Mesendoderm (in vitro differentiated cells): ENCODE results near the gene TRPV5.

Experiments used
- DNase-seq: peaks from one replicate; pipeline ENCODE4 v3.0.0; 2013
- H2AK5ac ChIP-seq: 2 replicates; pipeline ENCODE4 v1.6.1; 2013; ENCODE audit warnings: low read length, inconsistent platforms
- H2BK120ac ChIP-seq: 2 replicates; pipeline ENCODE4 v1.6.1; 2013; ENCODE audit warnings: low read depth, mild to moderate bottlenecking, low read length, moderate library complexity, mixed read lengths
- H2BK15ac ChIP-seq: replicated peaks from 2 replicates; pipeline ENCODE4 v1.6.1; 2013; ENCODE audit warnings: low read depth, mild to moderate bottlenecking, moderate library complexity
- H2BK5ac ChIP-seq: 2 replicates; pipeline ENCODE4 v1.6.1; 2013; ENCODE audit warnings: low read length, inconsistent platforms
- H3K18ac ChIP-seq: 2 replicates; pipeline ENCODE4 v1.6.1; 2013; ENCODE audit warnings: mild to moderate bottlenecking, low read length, mixed read lengths
- H3K23ac ChIP-seq: one replicate; pipeline ENCODE4 v1.6.1; 2013; ENCODE audit warnings: low read length
- H3K27ac ChIP-seq: 2 replicates; pipeline ENCODE4 v1.5.1; 2013; ENCODE audit warnings: low read depth, mild to moderate bottlenecking, inconsistent platforms, low read length, moderate library complexity
- H3K27me3 ChIP-seq: 2 replicates; pipeline ENCODE4 v1.6.1; 2013; ENCODE audit warnings: low read length, control low read depth, mild to moderate bottlenecking, inconsistent platforms; ENCODE audit not compliant: insufficient read depth, poor library complexity
- H3K36me3 ChIP-seq: 2 replicates; pipeline ENCODE4 v1.6.1; 2013; ENCODE audit warnings: low read length, inconsistent platforms; ENCODE audit not compliant: control insufficient read depth, insufficient read depth
- H3K4ac ChIP-seq: one replicate; pipeline ENCODE4 v1.6.1; 2013; ENCODE audit warnings: low read depth, mild to moderate bottlenecking, low read length, moderate library complexity
- H3K4me1 ChIP-seq: 2 replicates; pipeline ENCODE4 v1.6.1; 2013; ENCODE audit warnings: low read depth, low read length, inconsistent platforms; ENCODE audit not compliant: control insufficient read depth
- H3K4me2 ChIP-seq: 2 replicates; pipeline ENCODE4 v1.6.1; 2013; ENCODE audit warnings: low read length
- H3K4me3 ChIP-seq: 2 replicates; pipeline ENCODE4 v1.5.1; 2013; ENCODE audit warnings: mild to moderate bottlenecking, low read length
- H3K56ac ChIP-seq: one replicate; pipeline ENCODE4 v1.6.1; 2013; ENCODE audit warnings: low read length
- H3K79me1 ChIP-seq: 2 replicates; pipeline ENCODE4 v1.6.1; 2013; ENCODE audit warnings: low read length, inconsistent platforms
- H3K79me2 ChIP-seq: 2 replicates; pipeline ENCODE4 v1.6.1; 2013; ENCODE audit warnings: mild to moderate bottlenecking, low read length; ENCODE audit not compliant: control insufficient read depth, insufficient read depth
- H3K9ac ChIP-seq: 2 replicates; pipeline ENCODE4 v1.6.1; 2013; ENCODE audit warnings: low read length, inconsistent platforms
- H4K5ac ChIP-seq: one replicate; pipeline ENCODE4 v1.6.1; 2013; ENCODE audit warnings: low read length
- H4K8ac ChIP-seq: one replicate; pipeline ENCODE4 v1.6.1; 2013; ENCODE audit warnings: low read depth, mild to moderate bottlenecking, control low read depth, low read length, moderate library complexity
- WGBS: extraction: QIAGEN DNeasy Blood & Tissue Kit; methylation state at CpG from one replicate; pipeline ENCODE4 v1.1.7; 2013; ENCODE audit warnings: low lambda C conversion rate, missing lambda C conversion rate; ENCODE audit not compliant: insufficient coverage; ENCODE audit errors: extremely low coverage; 5-methylcytosine and 5-hydroxymethylcytosine counted together

Gene TRPV5

DNA sequence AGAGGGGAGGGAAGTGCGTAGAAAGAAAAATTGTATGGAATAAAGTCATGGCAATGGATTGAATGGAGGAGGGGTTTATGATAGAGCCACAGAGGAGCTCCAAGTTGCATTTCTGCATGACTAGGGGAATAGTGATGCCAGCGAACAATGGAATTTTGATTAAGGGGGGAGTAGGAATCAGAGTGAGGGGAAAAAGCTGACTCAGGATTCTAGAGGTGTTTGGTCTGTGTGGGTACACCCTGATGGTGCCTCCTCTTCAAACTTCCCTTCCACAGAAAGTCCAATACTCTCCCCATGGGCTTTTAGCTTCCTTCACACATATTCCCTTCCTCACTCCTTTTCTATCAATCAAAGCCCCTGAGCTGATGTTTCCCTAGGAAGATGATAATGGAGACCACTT is 30.4 kb upstream of the TRPV5 start:
- Histone ChIP-seq H2AK5ac (no peak overlapping the region), H3K4me1 (peaks cover 19% of the 10 kb centered on the region), H3K4me2 (no peak overlapping the region), H3K56ac (no peak overlapping the region), H3K9ac (no peak overlapping the region), H3K79me2 (peaks cover 6% of the 10 kb centered on the region), H3K4me3 (no peak overlapping the region), H3K36me3 (no peaks in the 10 kb centered on the region), H3K27me3 (no peaks in the 10 kb centered on the region), H4K5ac (no peak overlapping the region), H2BK120ac (no peak overlapping the region), H3K4ac (no peak overlapping the region), H4K8ac (no peak overlapping the region), H2BK15ac (no peak overlapping the region), H3K18ac (no peak overlapping the region), H3K27ac (no peak overlapping the region), H3K23ac (no peak overlapping the region), H2BK5ac (no peak overlapping the region), H3K79me1 (no peaks in the 10 kb centered on the region)
- no peak for DNase-seq
- no CpG with 5 or more reads among the region's 2 CpGs for WGBS

DNA sequence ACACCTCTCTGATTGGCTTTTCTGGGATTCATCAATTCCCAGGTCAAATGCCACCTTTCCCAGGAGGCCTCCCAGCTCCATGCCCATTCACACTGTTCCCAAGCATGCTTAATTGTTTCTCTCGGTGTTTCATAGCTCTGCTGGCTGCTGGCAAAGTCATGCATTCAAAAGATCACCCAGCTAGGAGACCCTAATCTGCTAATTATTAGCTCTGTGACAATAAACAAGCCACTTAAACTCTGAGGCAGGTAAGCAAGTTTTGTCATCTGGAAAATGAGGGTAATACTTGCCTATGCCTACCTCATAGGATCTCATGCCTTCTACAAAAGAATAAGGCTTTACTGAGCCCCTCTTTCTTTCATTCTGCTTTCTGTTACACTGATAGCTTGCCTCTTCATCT is 29.4 kb upstream of the TRPV5 start:
- Histone ChIP-seq H3K36me3 (no peaks in the 10 kb centered on the region), H3K79me2 (peaks cover 6% of the 10 kb centered on the region), H3K9ac (peak overlapping the region; percentile 1), H3K56ac (peak overlapping the region; percentile 44), H2BK15ac (no peak overlapping the region), H3K4me1 (peaks cover 23% of the 10 kb centered on the region), H4K8ac (no peak overlapping the region), H2BK120ac (no peak overlapping the region), H4K5ac (no peak overlapping the region), H3K23ac (no peak overlapping the region), H3K27me3 (no peaks in the 10 kb centered on the region), H3K4me3 (no peak overlapping the region), H2BK5ac (peak overlapping the region; percentile 43), H3K4me2 (no peak overlapping the region), H3K79me1 (no peaks in the 10 kb centered on the region), H3K18ac (peak overlapping the region; percentile 22), H3K4ac (no peak overlapping the region), H2AK5ac (no peak overlapping the region), H3K27ac (no peak overlapping the region)
- WGBS: no CpG with 5 or more reads among the region's 1 CpG
- peak; percentile 31 for DNase-seq

DNA sequence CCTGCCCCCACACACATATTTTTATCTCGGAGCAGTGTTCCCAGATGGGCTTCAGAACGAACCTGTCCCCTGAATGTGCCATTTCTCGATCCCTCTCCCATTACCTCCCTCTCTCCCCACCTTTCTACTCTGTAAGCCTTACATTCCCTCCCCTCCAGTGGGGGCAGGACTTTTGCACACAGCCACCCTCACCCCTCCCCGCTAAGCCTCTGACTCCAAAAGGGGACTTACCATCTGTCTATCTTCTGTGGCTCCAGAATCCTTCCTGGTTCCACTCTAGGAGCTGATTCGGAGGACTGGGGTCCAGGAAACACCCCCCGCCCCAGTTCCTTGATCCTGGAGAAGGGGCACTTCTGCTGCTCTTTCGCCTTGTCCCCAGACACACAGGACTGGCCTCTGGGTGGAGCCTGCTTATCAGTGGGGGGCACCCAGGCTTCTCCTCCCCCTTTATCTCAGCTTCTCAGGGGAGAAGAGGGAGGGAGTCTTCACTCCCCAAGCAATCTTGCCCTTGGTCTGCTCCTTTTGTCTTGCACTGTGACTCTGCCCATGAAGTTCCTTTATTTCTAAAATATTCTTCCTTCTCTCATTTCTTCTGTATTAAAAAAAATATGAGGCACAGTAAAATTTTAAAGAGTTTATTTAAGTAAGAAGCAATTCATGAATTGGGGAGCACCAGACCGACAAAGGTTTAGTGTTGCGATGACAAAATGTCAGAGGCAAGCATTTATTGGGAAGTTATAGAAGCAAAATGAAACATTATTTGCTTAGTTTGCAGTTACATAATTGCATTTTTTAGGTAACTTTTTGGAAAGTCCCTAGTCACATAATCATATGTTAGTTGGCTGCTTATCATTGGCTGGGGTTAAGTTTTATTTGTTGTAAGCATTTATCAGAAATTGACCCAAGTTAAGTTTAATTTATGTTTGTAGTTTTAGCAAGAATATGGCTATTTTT is 28.7 kb upstream of the TRPV5 start, which contains the start of gene KEL:
Gene KEL (minus strand): TSS at position 391 of the 954 bp plus-strand sequence. CDS start 157 bp downstream, at position 234.
- Histone ChIP-seq H3K36me3 (no peaks in the 10 kb centered on the region), H3K4ac (peak within 1 kb of the TSS; percentile 6), H3K4me3 (peak within 1 kb of the TSS; percentile 40), H2BK15ac (no peak within 1 kb of the TSS), H3K56ac (peak within 1 kb of the TSS; percentile 89), H3K27me3 (no peaks in the 10 kb centered on the region), H3K79me1 (no peaks in the 10 kb centered on the region), H2AK5ac (peak within 1 kb of the TSS; percentile 93), H3K18ac (peak within 1 kb of the TSS; percentile 77), H4K8ac (no peak within 1 kb of the TSS), H3K27ac (peak within 1 kb of the TSS; percentile 58), H4K5ac (no peak within 1 kb of the TSS), H3K4me1 (peaks cover 29% of the 10 kb centered on the region), H3K9ac (peak within 1 kb of the TSS; percentile 80), H3K4me2 (peak within 1 kb of the TSS; percentile 67), H2BK5ac (peak within 1 kb of the TSS; percentile 94), H3K79me2 (peaks cover 6% of the 10 kb centered on the region), H2BK120ac (peak within 1 kb of the TSS; percentile 47), H3K23ac (peak within 1 kb of the TSS; percentile 90)
- WGBS: no CpG with 5 or more reads among the region's 9 CpGs
- DNase-seq: peak; percentile 61

DNA sequence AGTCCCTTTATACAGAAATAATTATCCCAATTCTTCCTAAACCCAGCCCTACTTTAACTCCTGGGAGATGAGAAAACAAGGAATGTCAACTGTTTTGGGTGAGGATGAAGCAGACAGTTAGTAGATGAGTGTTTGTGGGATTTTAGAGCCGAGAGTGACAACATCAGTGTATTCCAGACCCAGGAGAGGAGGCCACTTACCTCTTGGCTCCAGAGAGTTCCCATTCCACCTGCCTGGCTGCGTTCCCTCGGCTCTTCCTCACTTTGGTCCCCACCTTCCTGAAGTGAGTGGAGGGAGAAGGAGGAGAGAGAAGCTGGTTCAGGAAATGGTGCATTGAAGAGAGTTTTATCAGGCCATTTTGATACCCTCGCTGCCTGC is 28.0 kb upstream of the TRPV5 start:
- H4K5ac ChIP-seq: no peak overlapping the region
- H3K27ac ChIP-seq: peak overlapping the region; percentile 58
- peak overlapping the region; percentile 67 for H3K4me2 ChIP-seq

DNA sequence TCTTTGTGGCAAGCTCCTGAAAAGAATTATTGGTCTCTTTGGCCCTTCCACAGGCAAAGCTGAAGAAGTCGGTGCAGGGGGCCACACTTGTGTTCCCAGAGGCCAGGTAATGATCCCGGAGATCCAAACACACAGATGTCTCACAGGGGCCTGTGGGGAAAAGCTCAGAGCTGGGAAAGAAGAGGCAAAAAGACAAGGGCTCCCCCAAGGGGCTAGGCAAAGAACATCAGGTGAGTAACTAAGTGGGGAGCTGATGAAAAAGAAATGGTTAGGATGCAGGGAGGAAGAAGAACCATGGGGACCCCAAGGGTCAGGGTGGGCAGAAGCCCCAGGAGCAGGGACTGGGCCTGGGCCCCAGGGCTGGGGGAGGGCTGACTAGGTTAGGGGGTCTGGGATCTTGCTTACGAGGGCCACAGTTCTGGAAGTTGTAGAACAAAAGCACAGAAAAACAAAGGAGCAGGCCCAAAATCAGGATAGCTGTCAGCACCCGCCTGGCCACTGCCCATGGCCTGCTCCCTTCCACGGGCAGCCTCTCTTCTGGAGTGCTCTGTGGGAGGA is 27.5 kb upstream of the TRPV5 start:
- WGBS: no CpG with 5 or more reads among the region's 5 CpGs
- DNase-seq: peak; percentile 32
- no peaks in the 10 kb centered on the region for H3K36me3 ChIP-seq
- H3K79me1 ChIP-seq: no peaks in the 10 kb centered on the region
- H3K56ac ChIP-seq: peak overlapping the region; percentile 89
- H3K27me3 ChIP-seq: no peaks in the 10 kb centered on the region
- peak overlapping the region; percentile 15 for H2BK120ac ChIP-seq
- H3K4me1 ChIP-seq: peaks cover 35% of the 10 kb centered on the region
- H3K18ac ChIP-seq: peak overlapping the region; percentile 77
- H3K23ac ChIP-seq: no peak overlapping the region
- no peak overlapping the region for H3K4me3 ChIP-seq
- no peak overlapping the region for H3K27ac ChIP-seq
- no peak overlapping the region for H4K8ac ChIP-seq
- H3K79me2 ChIP-seq: peaks cover 6% of the 10 kb centered on the region
- H2BK15ac ChIP-seq: no peak overlapping the region
- no peak overlapping the region for H4K5ac ChIP-seq
- H2BK5ac ChIP-seq: no peak overlapping the region
- H3K4ac ChIP-seq: peak overlapping the region; percentile 6
- H2AK5ac ChIP-seq: no peak overlapping the region
- peak overlapping the region; percentile 80 for H3K9ac ChIP-seq
- H3K4me2 ChIP-seq: peak overlapping the region; percentile 0

More for the DNA sequence above, 28.0 kb upstream of the TRPV5 start:
- H4K8ac ChIP-seq: no peak overlapping the region
- H3K4me3 ChIP-seq: peak overlapping the region; percentile 40
- peak; percentile 33 for DNase-seq
- no peak overlapping the region for H3K4ac ChIP-seq
- WGBS: no CpG with 5 or more reads among the region's 4 CpGs
- peak overlapping the region; percentile 93 for H2AK5ac ChIP-seq
- H2BK5ac ChIP-seq: peak overlapping the region; percentile 94
- H3K79me1 ChIP-seq: no peaks in the 10 kb centered on the region
- H3K9ac ChIP-seq: peak overlapping the region; percentile 80
- no peaks in the 10 kb centered on the region for H3K27me3 ChIP-seq
- H3K23ac ChIP-seq: no peak overlapping the region
- H3K18ac ChIP-seq: peak overlapping the region; percentile 77
- H3K4me1 ChIP-seq: peaks cover 33% of the 10 kb centered on the region
- H2BK120ac ChIP-seq: peak overlapping the region; percentile 47
- H3K36me3 ChIP-seq: no peaks in the 10 kb centered on the region
- peak overlapping the region; percentile 89 for H3K56ac ChIP-seq
- H3K79me2 ChIP-seq: peaks cover 6% of the 10 kb centered on the region
- H2BK15ac ChIP-seq: no peak overlapping the region
